ENCODE results near the gene KPNA6. TPM values are rescaled to one million over a fixed set of nuclear protein-coding genes. Genes with fewer than 3 reads are reported as not detected.
"Not testable (repeated sequence)": the region's sequence is repeated elsewhere in the genome, so short reads cannot be mapped to it uniquely, and the experiment has no call there.

KPNA6 gene
- total RNA-seq, 1 donor from 2014 or later, result 28.7 TPM

DNA sequence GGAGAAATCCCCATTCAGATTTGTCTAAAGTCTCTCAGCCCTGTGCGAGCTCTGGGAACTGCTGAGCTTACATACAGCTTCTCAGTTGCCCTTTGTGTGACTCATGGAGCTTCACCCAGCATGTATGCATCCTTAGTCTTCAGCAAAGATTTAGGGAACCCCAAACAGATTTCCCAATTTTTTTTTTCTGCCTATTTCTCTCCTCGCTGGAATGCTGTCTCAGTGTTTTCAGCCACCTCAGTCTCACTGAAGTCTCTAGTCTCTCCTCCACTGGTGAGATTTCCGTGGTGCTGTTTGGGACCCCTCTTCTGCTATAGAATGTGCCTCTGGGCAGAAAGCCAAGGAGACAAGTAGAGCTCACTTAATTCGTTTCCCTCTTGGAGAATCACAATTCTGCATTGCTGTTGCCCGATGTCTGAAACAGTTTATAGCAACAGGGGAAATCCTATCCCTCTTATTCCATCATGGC, 43.5 kb downstream of the KPNA6 start:
- Histone ChIP-seq H3K27ac (no peak overlapping the region), H3K36me3 (peaks cover 0 to 16% of the 10 kb centered on the region in 2 donors), H3K4me3 (no peak overlapping the region), H3K27me3 (no peaks in the 10 kb centered on the region), H3K9me3 (no peaks in the 10 kb centered on the region), H3K4me1 (peaks cover 19% of the 10 kb centered on the region)
- TF ChIP-seq POLR2A (IDR thresholded peaks at IDR 0.05), result no peak
- no peak for TF ChIP-seq POLR2AphosphoS5 (IDR thresholded peaks at IDR 0.05; ENCODE audit: insufficient read depth in 1 of 2, low read depth in 1 of 2)
- intact Hi-C loops (cut with DNase I), result no loop called here
- no peak for DNase-seq (ENCODE audit: extremely low spot score in 2 of 2)

DNA sequence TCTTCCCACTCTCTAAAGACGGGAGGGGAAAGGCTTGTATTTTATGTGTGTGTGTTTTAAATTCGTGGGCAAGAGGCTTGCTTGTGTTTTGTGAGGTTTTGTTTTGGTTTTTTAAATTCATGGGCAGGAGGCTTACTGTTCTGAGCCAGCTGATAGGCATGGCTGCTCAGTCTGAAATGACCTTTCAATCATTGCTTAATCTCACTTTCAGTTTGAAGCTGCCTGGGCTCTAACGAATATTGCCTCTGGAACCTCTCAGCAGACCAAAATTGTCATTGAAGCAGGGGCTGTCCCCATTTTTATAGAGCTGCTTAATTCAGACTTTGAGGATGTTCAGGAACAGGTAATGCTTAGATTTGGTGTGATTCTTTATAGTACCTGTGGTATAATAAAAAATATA, 51.3 kb downstream of the KPNA6 start:
- Histone ChIP-seq H3K27me3 (no peaks in the 10 kb centered on the region), H3K36me3 (peaks cover 4 to 92% of the 10 kb centered on the region in 2 donors), H3K4me3 (no peak overlapping the region), H3K4me1 (no peaks in the 10 kb centered on the region), H3K27ac (no peak overlapping the region), H3K9me3 (no peaks in the 10 kb centered on the region)
- DNase-seq (ENCODE audit: extremely low spot score in 2 of 2), result no peak
- TF ChIP-seq POLR2A (IDR thresholded peaks at IDR 0.05) (no peak), POLR2AphosphoS5 (IDR thresholded peaks at IDR 0.05; ENCODE audit: insufficient read depth in 1 of 2, low read depth in 1 of 2) (no peak)
- TF ChIP-seq, protein P1, sequence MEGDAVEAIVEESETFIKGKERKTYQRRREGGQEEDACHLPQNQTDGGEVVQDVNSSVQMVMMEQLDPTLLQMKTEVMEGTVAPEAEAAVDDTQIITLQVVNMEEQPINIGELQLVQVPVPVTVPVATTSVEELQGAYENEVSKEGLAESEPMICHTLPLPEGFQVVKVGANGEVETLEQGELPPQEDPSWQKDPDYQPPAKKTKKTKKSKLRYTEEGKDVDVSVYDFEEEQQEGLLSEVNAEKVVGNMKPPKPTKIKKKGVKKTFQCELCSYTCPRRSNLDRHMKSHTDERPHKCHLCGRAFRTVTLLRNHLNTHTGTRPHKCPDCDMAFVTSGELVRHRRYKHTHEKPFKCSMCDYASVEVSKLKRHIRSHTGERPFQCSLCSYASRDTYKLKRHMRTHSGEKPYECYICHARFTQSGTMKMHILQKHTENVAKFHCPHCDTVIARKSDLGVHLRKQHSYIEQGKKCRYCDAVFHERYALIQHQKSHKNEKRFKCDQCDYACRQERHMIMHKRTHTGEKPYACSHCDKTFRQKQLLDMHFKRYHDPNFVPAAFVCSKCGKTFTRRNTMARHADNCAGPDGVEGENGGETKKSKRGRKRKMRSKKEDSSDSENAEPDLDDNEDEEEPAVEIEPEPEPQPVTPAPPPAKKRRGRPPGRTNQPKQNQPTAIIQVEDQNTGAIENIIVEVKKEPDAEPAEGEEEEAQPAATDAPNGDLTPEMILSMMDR (IDR thresholded peaks at IDR 0.05), result no peak
- intact Hi-C loops (cut with DNase I), result no loop called here

DNA sequence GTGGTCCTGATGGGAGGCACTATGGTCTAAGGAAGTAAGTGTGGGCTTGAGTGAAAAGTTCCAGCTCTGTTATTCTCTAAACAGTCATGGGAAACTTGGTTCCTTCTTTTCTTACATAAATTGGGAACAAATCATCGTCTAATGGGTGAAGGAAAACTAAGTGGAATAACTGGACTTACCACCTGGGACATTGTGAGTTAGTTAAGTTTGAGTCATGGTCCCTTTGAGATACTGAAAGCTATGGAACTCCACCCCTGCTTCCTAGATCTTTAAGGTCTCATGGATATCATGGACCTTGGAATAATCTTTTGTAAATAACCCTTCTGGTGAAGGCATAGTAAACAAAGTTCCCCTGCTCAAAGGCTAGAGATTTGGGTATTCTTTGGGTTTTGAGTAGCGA, 55.5 kb downstream of the KPNA6 start:
- H3K9me3 ChIP-seq, result no peaks in the 10 kb centered on the region
- intact Hi-C loops (cut with DNase I), result no loop called here
- peaks cover 0 to 90% of the 10 kb centered on the region in 2 donors for H3K36me3 ChIP-seq
- no peaks in the 10 kb centered on the region for H3K27me3 ChIP-seq
- no peaks in the 10 kb centered on the region for H3K4me1 ChIP-seq
- DNase-seq (ENCODE audit: extremely low spot score in 2 of 2), result no peak
- H3K4me3 ChIP-seq, result no peak overlapping the region
- TF ChIP-seq POLR2A (IDR thresholded peaks at IDR 0.05), result no peak
- TF ChIP-seq POLR2AphosphoS5 (IDR thresholded peaks at IDR 0.05; ENCODE audit: insufficient read depth in 1 of 2, low read depth in 1 of 2), result peak in 1 of 2 donors; percentile 25
- TF ChIP-seq, protein P1 (IDR thresholded peaks at IDR 0.05), result no peak
- no peak overlapping the region for H3K27ac ChIP-seq

DNA sequence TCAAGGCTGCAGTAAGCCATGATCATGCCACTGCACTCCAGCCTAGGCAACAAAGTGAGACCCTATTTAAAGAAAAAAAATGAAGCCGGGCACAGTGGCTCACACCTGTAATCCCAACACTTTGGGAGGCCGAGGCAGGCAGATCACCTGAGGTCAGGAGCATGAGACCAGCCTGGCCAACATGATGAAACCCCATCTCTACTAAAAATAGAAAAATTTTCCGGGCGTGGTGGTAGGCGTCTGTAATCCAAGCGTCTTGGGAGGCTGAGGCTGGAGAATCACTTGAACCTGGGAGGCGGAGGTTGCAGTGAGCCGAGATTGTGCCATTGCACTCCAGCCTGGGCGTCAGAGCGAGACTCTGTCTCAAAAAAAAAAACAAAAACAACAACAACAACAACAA, 57.8 kb downstream of the KPNA6 start:
- H3K27me3 ChIP-seq; DNase-seq (ENCODE audit: extremely low spot score in 2 of 2); H3K9me3 ChIP-seq; H3K4me3 ChIP-seq; H3K27ac ChIP-seq; intact Hi-C loops (cut with DNase I); H3K4me1 ChIP-seq: not testable (repeated sequence)
- peaks cover 0 to 90% of the 10 kb centered on the region in 2 donors for H3K36me3 ChIP-seq

DNA sequence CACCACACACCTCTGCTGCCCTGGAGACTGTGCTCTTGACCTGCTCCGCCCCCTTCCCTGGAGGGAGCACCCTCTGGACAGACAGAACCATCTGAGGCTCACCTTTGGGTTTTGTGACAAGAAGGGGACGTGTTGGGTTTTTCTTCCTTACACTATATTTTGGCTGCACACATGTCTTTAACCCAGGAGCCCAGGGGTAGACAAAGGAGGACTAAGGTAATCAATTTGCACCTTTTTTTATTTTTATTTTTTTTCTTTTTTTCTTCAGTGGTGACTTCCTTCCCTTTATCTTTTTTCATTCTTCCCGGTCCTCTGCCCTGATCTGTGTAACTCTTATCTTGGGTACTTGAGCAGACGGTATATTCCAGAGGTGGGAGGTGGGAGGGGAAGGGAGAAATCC, 63.1 kb downstream of the KPNA6 start:
- H3K27ac ChIP-seq, result no peak overlapping the region
- H3K27me3 ChIP-seq, result no peaks in the 10 kb centered on the region
- H3K4me1 ChIP-seq, result no peaks in the 10 kb centered on the region
- DNase-seq (ENCODE audit: extremely low spot score in 2 of 2), result no peak
- intact Hi-C loops (cut with DNase I), result no loop called here
- H3K9me3 ChIP-seq, result no peaks in the 10 kb centered on the region
- TF ChIP-seq, protein P1 (IDR thresholded peaks at IDR 0.05), result no peak
- no peak for TF ChIP-seq POLR2A (IDR thresholded peaks at IDR 0.05)
- no peak for TF ChIP-seq POLR2AphosphoS5 (IDR thresholded peaks at IDR 0.05; ENCODE audit: insufficient read depth in 1 of 2, low read depth in 1 of 2)
- H3K4me3 ChIP-seq, result no peak overlapping the region
- H3K36me3 ChIP-seq, result peaks cover 0 to 67% of the 10 kb centered on the region in 2 donors

DNA sequence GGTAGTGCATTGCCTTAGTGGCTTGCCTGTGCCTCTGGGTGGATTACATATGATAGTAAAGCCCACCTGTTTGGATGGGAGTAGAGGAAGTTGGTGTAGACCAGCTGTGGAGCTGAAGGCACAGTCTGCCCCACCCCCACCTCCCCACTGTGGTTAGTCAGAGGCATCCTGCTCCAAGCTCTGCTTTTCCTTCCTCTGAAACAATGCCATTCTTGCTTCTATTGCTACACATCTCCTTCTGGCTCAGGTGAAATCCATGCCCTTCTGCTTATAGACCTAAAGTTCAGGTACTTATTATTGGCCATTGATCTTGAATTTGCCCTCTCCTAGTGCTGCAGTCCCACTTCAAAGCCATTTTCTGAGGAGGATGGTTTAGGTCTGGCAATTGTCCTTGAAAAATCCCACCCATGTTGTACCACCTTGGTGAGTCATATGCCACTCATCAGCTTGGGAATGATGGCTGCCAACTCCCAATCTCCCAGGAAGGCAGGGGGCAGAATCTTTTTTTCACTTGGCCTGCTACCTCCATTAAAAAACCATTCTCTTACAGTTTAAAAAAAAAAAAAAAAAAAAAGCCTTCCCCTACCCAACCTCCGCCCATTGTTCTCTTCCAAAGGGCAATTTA, 64.9 kb downstream of the KPNA6 start:
- intact Hi-C loops (cut with DNase I), result no loop called here
- Histone ChIP-seq H3K27ac (no peak overlapping the region), H3K4me1 (no peaks in the 10 kb centered on the region)

More for the DNA sequence above, 64.9 kb downstream of the KPNA6 start:
- Histone ChIP-seq H3K9me3 (no peaks in the 10 kb centered on the region), H3K36me3 (peaks cover 0 to 53% of the 10 kb centered on the region in 2 donors), H3K4me3 (no peak overlapping the region), H3K27me3 (no peaks in the 10 kb centered on the region)
- no peak for TF ChIP-seq POLR2A (IDR thresholded peaks at IDR 0.05)
- TF ChIP-seq, protein P1 (IDR thresholded peaks at IDR 0.05), result no peak
- no peak for TF ChIP-seq POLR2AphosphoS5 (IDR thresholded peaks at IDR 0.05; ENCODE audit: insufficient read depth in 1 of 2, low read depth in 1 of 2)
- DNase-seq (ENCODE audit: extremely low spot score in 2 of 2), result no peak

Data from vagina (tissue), 2 donors.